ENCODE data around the gene IL4I1.

The IL4I1 gene

DNA sequence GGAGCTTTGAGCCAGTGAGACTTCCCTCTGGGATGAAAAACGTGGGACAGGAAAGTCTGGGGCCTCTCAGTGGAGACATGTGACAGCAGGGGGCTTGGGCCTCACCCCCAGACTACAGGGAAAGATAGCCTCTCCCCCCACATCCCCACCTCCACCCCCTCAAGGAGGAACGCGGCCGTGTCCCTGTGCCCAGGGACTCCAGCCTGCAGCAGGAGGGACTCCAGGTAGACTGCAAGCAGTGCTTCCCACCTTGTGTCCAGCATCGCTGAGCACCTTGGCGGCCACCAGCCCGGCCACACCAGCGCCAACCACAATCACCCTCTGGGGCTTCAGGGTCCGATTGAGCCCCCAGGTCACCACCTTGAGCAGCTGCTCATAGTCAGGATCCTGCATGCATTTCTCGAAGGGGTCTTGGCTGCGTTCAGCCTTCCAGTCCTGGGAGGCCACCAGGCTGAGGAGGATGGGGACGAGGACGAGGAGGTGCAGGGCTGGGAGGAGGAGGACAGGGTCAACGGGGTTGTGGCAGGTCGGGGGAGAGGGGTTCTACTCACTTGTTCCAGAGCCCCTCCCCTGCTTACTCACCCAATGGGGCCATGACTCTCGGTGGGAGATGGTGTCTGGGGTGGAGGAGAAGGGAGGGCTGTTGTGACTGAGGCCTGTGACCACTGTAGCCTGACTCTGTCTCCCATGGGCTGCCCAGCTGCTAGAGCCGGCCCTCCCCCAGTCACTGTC is 955 bp downstream of the IL4I1 start:
- DNase-seq (ENCODE audit: low read depth) = no peak

DNA sequence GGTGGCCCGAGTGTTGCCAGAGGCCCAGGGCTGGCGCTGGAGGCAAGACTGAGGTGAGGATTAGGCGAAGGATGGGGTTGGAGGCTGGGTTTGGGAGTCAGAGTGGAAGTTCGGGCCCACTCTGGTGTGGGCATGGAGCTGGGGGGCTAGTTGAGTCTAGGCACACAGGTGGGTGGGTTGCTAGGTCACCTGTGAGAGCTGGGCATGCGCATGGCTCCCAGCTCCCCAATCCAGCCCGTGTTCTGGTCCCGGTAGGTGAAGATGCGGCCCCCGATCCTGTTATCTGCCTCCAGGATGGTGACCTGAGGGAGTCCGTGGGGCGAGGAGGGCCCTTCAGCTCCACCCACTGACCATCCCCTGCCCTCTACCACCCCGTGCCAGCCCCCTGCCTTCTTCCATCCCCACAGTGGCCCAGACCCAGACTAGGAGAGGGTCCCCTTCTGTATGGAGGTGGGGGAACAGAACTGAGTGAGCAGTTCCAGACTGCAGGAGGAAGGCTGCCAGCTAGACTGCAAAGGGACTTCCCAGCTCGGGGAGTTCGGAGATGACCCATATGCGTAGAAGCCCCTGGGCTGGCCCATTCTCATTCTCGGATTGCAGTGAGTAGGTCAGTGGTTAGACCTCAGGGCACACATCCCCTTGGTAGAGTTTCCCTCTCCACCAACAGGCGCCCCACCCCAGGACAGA is 1.7 kb downstream of the IL4I1 start:
- no peak for DNase-seq (ENCODE audit: low read depth)

DNA sequence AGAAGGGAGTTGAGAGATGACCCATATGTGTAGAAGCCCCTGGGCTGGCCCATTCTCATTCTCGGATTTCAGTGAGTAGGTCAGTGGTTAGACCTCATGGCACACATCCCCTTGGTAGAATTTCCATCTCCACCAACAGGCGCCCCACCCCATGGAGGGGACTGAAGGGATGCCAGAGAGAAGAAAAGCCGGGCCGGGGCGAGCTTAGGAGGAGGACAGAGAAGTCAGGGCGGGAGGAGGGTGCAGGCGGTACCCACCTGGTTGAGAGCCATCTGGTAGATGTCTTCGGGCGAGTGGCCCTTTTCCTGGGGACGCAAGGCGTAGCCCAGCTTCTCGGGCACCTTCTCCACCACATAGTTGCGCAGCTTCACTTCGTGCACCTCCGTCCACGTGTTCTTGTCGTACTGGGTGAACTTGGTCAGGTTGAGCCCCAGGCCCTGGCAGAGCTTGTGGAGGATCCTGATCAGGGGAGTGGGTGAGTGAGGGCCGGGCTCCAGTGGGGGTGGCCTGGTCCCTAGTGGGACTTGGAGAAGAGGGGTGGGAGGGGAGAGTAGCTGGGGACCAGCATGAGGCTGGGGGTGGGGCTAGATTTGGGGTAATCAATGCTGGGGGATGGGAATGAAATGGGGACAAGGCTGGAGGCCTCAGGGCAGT is 2.5 kb downstream of the IL4I1 start:
- DNase-seq (ENCODE audit: low read depth) = no peak

DNA sequence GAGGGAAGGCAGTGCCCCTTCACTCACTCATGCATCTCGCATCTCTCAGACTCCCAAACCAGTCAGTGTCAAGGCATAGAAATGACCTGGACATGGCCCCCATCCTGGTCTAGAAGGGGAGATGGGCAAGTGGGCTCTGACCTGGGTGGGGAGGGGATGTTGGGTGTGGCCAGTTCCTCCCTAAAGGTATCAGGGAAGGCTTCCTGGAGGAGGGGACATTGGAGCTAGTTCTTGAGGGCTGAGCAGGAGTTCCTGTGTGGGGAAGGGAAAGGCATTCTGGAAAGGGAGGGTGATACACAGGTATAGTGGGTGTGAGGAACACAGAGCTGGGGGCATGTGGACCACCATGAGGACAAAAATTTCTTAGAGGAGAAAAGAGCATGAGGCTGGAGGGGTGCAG is 4.0 kb downstream of the IL4I1 start:
- DNase-seq (ENCODE audit: low read depth) = no peak

DNA sequence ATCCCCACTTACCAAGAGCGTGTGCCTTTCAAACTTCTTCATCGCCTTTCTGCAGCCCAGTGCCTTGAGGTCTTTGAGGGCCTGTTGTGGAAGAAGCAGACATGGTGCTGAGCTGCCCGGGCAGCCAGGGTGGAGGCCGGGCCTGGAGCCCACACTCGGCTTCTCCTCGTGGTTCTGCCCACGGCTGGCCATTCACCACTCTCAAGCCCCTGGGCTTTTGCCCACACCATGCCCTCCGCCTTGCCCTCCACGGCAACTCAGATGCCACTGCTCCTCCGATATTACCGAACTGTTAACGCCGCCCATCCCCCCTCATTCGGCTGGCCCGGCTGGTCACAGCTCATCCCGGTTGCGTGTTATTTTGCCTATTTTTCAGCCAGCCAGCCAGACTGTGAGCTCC is 5.3 kb downstream of the IL4I1 start:
- no peak for DNase-seq (ENCODE audit: low read depth)

DNA sequence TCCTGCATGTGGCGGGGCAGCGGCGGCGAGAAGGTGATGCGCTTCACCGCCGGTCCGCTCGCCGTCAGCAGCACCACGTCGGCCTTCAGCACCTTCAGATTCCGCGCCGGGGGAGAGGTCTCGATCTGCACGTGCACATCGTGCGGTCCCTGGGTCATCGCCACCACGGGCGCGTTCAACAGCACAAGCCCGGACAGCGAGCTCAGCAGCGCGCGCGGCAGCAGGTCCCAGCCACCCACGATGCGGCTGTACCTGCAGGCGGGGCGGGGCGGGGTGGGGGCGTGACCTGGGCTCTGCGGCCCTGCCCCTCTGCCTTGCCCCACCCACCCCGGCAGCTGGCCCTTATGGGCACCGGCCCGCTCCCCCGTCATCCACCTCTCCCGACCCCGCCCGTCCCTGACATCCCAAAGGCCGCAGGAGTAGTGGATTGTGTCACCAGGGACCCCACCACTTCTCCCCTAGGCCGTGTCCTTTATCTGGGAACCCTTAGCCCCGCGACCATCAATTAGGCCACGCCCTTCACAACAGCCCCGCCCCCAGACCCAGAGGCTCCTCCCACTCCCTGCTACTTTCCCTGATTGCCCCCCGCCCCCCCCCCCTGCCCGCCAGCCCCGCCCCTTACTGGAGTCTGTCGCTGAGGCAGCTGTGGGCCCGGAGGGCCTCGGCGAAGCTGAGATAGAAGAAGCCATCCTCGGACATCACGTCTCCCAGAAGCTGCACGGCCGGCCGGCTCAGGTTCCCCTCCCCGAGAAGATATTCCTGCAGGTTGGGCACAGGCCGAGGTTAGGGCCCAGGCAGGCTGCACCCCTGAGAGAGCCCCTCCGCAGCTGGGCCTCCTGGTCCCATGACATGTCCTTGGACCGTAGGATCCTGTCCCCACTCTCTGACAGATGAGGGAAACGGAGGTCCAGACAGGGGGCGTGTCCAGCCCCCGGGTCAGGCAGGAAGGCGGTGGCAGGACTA is 6.1 kb downstream of the IL4I1 start:
- DNase-seq (ENCODE audit: low read depth) = no peak

DNA sequence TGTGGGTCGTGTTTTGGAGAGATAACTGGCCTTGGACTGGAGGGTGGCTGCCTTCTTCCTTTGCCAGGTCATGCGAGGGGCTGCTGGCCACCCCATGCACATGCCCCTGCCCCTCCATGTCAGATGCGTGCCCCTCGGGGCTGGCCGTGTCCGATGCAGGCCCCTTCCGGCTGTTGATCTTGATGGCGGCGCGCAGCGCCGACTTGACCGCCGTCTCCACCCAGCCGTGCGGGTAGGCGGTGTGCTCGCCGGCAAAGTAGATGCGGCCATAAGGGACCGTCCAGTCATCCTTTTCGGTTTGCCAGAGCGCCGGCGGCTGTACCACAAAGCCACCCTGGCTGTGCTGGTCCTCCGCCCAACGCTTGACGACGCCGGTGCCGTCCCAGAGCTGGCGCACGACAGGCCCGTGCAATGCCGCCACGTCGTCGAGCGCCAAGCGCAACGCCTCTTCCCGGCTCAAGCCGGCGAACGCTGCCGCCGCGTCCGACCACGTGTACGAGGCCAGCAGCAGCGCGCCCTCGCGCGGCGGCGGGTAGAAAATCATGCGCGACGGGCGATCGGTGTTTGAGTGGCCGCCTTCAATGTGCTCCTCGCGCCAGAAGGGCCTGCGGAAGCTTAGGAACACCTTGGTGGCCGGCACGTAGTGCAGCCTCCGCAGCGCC is 6.9 kb downstream of the IL4I1 start:
- DNase-seq (ENCODE audit: low read depth) = peak; percentile 52

DNA sequence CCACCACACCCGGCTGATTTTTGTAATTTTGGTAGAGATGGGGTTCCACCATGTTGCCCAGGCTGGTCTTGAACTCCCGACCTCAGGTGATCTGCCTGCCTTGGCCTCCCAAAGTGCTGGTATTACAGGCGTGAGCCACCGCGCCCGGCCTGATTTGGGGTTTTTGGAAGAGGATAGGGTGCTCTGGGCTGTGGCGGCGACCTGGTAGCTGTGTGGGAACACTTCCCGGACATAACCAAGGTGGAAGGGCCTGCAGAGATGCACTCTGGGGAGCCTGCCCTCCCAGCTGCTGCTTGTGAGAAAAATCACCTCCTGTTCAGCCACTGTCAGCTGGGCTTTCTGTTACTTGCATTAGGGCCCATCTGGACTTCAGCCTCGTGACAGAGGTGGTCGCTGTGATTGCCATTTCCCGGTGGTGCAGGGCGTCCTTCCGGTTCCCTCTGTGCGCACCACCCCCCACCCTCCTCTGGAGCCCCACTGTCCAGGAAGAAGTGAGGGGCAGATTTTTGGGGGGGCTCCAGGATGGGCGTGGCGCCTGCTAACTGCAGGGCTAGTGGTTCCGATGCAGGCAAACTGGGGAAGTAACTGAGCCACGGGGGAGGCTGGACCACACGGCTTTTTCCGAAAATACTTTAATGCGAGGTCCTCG is 7.5 kb downstream of the IL4I1 start:
- DNase-seq (ENCODE audit: low read depth) = no peak

DNA sequence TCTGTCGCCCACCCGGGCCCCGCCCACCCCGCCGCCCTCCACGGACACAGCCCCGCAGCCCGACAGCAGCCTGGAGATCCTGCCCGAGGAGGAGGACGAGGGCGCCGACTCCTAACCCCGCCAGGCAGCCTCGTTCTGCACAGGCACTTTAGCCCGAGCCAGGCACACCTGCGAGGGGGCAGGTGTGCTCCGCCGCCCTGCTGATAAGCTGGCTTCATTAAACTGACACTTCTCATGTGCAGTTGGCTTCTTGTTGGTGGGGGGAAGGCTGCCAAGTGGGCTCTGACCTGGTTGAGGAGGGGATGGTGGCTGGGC is 8.2 kb downstream of the IL4I1 start:
- DNase-seq (ENCODE audit: low read depth) = no peak

DNA sequence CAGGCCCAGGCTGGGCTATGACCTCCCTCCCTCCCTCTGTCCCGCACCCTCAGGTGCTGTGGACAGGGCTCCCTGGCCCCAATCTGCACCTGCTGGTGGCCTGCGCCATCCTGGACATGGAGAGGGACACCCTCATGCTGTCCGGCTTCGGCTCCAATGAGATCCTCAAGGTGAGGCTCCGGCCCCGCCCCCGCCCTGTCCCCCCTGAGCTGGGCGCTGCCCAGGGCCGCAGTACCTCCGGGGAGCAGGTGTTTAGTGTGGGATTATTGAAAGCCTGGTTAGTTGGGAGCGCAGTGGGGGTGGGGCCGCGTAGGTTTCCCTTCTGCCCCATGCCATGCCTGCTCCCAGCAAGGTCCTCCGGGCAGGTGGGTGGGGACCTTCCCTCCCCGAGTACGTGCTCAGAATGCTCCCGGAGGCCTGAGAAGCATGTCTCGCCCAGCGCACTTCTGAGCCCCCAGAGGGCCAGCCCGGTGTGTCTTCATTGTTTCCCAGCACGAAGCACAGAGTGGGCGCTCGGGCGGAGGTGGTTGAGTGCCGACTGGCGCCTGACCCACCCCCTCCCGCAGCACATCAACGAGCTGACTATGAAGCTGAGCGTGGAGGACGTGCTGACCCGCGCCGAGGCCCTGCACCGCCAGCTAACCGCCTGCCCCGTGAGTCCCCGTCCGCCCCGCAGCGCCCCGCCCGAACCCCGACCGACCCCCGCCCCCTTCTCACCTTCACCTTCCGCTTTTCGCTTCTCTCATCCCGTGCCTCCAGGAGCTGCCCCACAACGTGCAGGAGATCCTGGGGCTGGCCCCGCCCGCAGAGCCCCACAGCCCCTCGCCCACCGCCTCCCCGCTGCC is 8.8 kb downstream of the IL4I1 start:
- no peak for DNase-seq (ENCODE audit: low read depth)

DNA sequence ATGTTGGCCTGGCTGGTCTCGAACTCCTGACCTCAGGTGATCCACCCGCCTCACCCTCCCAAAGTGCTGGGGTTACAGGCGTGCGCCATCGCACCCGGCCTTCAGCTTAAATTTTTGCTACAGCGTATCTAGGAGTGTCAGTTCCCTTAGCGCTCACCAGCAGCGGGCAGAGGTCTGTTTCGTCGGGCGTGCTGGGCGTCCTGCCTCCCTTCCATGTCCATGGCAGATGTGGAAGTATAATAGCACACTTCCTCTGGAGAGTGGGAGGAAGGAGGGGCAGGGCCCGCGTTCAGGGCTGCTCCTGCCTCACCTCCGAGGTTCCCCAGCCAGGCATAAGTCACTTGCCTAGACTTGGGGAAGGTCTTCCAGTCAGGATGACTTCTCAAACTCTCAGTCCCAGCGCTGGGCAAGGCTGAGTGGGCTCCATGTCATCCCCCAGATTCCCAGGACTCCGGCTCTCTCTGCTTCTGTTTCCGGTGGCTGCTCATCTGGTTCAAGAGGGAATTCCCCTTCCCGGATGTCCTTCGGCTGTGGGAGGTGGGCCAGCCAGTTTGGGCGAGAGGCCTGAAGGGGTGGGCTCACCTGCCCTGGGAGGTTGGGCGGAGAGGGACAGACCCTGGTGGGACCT is 9.5 kb downstream of the IL4I1 start:
- no peak for DNase-seq (ENCODE audit: low read depth)

DNA sequence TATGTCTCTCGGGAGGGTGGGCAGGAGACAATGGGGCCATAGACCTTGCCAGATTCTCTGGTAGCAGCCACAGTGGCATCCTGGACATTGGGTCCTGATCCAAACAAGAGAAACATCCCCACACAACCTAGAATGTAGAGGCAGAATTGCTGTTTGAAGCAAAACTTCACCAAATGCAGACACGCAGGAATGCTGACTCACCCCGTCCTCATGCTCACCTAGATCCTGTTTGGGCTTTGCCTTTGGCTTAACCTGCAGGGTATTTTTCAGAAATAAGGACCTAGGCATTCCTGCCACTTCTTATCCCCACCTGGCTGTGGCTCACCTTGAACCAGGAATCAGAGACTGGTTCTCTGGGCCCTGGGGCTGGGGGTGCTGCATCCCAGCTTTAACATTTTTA is 11.9 kb downstream of the IL4I1 start:
- no peak for DNase-seq (ENCODE audit: low read depth)

DNA sequence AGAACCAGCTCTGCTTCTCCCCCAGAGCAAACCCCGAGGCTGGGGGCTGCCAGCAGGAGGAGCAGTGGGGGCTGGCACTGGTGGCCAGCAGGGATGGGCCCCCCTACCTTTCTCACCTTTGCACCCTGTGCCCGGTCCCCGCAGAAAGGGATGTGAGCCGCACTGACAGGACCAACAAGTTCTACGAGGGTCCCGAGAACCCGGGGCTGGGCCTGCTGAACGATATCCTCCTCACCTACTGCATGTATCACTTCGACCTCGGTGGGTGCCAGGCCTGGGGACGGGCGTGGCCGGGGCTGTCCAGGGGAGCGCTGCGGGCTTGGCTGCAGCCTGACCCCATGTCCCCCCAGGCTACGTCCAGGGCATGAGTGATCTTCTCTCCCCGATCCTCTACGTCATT is 12.6 kb downstream of the IL4I1 start:
- no peak for DNase-seq (ENCODE audit: low read depth)

DNA sequence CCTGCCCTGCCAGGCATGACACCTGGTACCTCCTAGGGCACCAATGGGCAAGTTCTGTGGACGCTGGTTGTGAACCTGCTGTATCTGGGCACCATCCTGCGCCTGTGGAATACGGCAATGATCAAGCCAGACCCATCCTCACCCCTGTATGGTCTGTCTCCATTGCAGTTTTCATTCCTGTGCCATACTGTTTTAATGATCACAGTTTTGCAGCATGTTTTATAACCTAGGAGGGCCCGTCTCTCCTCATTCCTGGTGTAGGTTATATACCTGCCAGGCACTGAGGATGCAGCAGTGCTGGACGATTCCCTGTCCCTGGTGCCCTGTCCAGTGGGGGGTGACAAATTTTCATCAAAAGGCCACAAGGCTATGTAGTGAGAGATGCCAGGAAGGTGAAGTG is 13.6 kb downstream of the IL4I1 start:
- DNase-seq (ENCODE audit: low read depth) = no peak

DNA sequence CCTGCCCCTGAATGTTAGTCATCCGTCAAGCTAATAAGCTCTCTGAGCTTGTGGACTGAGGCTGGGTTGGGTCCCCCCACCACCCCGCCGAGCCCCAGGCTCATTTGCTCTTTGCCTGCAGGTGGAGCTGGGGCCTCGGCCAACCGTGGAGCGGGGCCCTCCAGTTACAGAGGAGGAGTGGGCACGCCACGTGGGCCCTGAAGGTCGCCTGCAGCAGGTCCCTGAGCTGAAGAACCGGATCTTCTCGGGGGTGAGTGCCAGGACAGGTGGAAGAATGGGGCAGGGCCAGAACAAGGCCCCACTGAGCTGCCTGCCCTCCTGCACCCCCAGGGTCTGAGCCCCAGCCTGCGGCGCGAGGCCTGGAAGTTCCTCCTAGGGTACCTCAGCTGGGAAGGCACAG is 14.0 kb downstream of the IL4I1 start:
- no peak for DNase-seq (ENCODE audit: low read depth)

DNA sequence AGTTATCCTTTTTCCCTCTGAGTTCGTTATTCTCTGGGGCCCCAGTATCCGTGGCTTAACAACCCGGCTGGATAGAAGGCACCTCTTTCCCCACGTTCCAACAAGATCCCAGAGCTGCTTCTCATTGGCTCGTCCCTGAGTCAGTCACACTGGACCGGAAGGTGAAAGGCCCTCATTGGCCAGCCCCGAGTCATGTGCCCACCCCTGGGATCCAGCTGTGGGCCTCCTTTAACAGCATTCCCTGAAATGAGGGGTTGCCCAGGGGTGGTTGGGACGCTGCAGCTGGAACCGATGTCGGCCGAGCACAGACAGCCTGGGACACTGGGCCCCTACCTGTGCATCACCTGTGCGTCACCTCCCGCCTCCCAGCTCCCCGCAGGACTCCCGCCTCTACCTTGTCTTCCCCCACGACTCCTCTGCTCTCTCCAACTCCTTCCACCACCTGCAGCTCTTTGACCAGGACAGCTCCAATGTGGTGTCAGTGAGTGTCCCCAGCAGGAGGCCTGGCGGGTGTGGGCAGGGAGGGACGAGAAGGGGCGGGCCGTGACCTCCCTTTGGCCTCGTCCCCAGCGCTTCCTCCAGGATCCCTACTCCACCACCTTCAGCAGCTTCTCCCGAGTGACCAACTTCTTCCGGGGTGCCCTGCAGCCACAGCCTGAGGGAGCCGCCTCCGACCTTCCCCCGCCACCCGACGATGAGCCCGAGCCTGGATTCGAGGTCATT is 14.9 kb downstream of the IL4I1 start:
- no peak for DNase-seq (ENCODE audit: low read depth)

DNA sequence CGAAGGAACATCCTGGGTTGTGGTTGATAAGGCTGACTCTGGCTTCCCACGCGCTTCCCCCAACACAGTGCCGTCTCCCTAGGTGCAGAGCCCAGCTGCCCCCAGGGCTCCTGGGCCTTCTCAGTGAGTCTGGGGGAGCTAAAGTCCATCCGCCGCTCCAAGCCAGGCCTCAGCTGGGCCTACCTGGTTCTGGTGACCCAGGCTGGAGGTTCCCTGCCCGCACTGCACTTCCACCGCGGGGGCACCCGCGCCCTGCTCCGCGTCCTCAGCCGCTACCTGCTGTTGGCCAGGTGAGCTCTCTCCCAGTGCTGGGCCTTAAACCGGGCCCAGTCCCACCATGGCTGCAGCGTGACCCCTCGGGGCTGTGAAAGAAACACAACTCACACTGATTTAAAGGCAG is 15.5 kb downstream of the IL4I1 start:
- DNase-seq (ENCODE audit: low read depth) = no peak

DNA sequence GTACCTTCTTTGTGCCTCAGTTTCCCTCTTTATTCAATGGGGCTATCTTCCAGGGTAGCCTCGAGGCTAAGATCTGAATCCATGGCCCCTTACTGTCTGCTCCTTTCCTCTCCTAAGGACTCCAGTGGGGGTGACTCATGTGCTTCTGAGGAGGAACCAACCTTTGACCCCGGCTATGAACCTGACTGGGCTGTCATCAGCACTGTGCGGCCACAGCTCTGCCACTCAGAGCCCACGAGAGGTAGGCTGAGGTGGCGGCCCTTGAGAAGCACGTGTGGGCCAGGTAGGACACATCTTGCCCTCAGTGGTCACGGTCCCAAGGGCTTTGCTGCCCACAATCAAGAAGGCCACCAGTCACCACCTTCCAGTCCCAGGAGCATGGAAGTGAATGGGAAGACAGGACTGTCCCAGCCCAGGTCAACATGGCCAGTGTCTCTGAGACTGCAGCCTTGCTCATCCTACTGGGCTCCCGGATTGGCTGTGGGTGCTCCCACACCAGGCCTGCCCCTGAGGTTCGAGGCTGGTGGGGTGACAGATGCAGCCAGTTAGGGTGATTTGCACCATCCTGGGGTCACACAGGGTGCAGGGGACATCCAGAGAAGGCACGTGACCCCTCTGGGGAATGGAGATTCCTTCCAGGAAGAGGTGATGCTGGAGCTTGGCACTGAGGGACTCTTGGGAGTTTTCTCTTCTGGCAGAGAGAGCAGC is 16.4 kb downstream of the IL4I1 start:
- DNase-seq (ENCODE audit: low read depth) = no peak
